Stomach smooth muscle (tissue), 2 donors: ENCODE measurements around the gene CORT.

ENCODE experiments used
- H3K27ac ChIP-seq: one replicate; pipeline ENCODE4 v1.7.0; 2013; ENCODE audit warnings: mild to moderate bottlenecking, low read length, inconsistent platforms
- H3K27me3 ChIP-seq, 2 donors: one replicate each; pipeline ENCODE4 v1.7.0; 2013; ENCODE audit warnings: low read length in 2 of 2; ENCODE audit not compliant: insufficient read depth in 2 of 2, control insufficient read depth in 1 of 2
- H3K36me3 ChIP-seq, 2 donors: one replicate each; pipeline ENCODE4 v1.7.0; 2013; ENCODE audit warnings: low read length in 2 of 2; ENCODE audit not compliant: control insufficient read depth in 2 of 2, insufficient read depth in 2 of 2
- H3K4me1 ChIP-seq: one replicate; pipeline ENCODE4 v1.7.0; 2013; ENCODE audit warnings: low read length; ENCODE audit not compliant: control insufficient read depth, insufficient read depth
- H3K4me3 ChIP-seq, 2 donors: one replicate each; pipeline ENCODE4 v1.7.0; 2013; ENCODE audit warnings: low read length in 2 of 2
- H3K9ac ChIP-seq, 2 donors: one replicate each; pipeline ENCODE4 v1.7.0; 2013; ENCODE audit warnings: low read length in 2 of 2, mild to moderate bottlenecking in 1 of 2
- H3K9me3 ChIP-seq, 2 donors: one replicate each; pipeline ENCODE4 v1.7.0; 2013; ENCODE audit warnings: low read length in 2 of 2; ENCODE audit not compliant: control insufficient read depth in 2 of 2
- donor health status: healthy.
- donor health status: Pancreatic carcinoma.

Gene CORT

DNA sequence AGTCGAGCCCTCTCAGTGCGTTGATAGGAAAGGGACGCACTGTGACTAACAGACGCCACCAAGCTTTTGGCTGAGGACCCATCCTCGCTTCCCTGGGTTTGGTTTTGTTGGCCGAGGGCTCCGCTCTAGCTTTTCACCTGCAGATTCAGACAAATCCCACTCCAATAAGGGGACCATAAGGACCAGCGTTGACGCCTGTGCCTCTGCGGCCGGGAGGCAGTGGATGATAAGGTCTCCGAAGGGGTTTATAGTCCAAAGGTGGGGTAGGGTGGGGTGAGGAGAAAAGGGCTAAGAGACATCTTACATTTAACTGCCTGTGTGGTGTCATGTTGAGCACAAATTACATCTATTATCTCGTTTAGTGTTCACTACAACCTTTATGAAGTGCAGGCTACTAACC is 25.7 kb downstream of the CORT start:
- H3K4me3 ChIP-seq, result peak overlapping the region; percentile 82 to 95
- H3K9me3 ChIP-seq, result no peaks in the 10 kb centered on the region
- no peak overlapping the region for H3K27ac ChIP-seq
- H3K9ac ChIP-seq, result peak overlapping the region; percentile 78 to 79
- peaks cover 23% of the 10 kb centered on the region for H3K4me1 ChIP-seq
- H3K27me3 ChIP-seq, result no peaks in the 10 kb centered on the region
- no peaks in the 10 kb centered on the region for H3K36me3 ChIP-seq

DNA sequence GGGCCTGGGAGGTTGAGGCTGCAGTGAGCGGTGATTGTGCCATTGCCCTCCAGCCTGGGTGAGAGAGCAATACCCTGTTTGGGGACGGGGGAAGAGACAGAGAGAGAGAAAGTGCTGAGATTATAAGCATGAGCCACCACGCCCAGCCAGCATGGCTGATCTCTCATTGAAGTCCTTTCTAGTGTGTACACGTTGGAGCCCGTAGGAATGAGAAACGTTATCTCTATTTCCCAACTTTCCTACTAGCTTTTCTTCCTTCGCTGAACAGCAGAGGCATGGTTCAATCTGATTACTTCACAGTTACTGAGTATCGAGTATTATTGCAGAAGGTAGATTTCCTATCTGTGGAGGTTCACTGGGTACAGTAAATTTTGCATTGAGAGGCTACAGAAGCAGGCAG is 29.5 kb downstream of the CORT start:
- no peaks in the 10 kb centered on the region for H3K27me3 ChIP-seq
- no peaks in the 10 kb centered on the region for H3K36me3 ChIP-seq
- no peak overlapping the region for H3K4me3 ChIP-seq
- H3K4me1 ChIP-seq, result peaks cover 16% of the 10 kb centered on the region
- H3K9me3 ChIP-seq, result no peaks in the 10 kb centered on the region
- H3K9ac ChIP-seq, result no peak overlapping the region
- H3K27ac ChIP-seq, result no peak overlapping the region

DNA sequence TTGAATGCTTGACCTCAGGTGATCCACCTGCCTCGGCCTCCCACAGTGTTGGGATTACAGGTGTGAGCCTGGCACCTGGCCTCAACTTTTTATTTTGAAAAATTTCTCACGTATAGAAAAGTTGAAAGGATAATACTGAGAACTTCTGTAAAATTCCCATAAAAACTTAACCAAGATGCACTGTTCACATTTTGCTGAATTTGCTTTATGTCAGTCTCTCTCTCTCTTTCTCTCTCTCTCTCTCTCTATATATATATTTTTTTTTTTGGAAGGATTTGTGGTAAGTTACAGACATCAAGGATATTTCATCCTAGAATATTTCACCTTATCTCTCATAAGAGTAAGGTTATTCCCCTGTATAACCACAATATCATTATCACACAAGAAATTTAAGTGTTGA is 30.8 kb downstream of the CORT start:
- Histone ChIP-seq H3K9me3 (no peaks in the 10 kb centered on the region), H3K36me3 (no peaks in the 10 kb centered on the region), H3K27me3 (no peaks in the 10 kb centered on the region), H3K4me1 (peaks cover 9% of the 10 kb centered on the region), H3K27ac (no peak overlapping the region), H3K9ac (no peak overlapping the region), H3K4me3 (no peak overlapping the region)

DNA sequence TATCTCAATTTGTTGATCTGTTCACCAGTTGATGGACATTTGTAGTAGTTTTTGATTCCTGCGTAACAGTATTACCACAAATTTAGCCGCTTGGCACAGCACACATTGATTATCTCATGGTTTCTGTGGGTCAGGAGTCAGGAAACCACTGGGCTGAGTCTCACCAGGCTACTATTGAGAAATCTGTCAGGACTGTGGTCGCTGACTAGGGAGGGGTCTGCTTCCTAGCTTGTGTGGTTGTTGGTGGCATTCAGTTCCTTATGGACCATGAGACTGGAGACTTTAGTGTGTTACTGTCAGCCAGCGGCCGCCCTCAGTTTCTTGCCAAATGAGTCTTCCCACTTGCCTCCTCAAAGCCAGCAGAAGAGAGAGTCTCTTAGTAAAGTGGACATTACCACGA is 34.7 kb downstream of the CORT start:
- H3K9me3 ChIP-seq, result no peaks in the 10 kb centered on the region
- H3K9ac ChIP-seq, result no peak overlapping the region
- peaks cover under 1% of the 10 kb centered on the region for H3K4me1 ChIP-seq
- H3K27ac ChIP-seq, result no peak overlapping the region
- no peak overlapping the region for H3K4me3 ChIP-seq
- H3K27me3 ChIP-seq, result no peaks in the 10 kb centered on the region
- H3K36me3 ChIP-seq, result peaks cover 0 to 2% of the 10 kb centered on the region in 2 donors

DNA sequence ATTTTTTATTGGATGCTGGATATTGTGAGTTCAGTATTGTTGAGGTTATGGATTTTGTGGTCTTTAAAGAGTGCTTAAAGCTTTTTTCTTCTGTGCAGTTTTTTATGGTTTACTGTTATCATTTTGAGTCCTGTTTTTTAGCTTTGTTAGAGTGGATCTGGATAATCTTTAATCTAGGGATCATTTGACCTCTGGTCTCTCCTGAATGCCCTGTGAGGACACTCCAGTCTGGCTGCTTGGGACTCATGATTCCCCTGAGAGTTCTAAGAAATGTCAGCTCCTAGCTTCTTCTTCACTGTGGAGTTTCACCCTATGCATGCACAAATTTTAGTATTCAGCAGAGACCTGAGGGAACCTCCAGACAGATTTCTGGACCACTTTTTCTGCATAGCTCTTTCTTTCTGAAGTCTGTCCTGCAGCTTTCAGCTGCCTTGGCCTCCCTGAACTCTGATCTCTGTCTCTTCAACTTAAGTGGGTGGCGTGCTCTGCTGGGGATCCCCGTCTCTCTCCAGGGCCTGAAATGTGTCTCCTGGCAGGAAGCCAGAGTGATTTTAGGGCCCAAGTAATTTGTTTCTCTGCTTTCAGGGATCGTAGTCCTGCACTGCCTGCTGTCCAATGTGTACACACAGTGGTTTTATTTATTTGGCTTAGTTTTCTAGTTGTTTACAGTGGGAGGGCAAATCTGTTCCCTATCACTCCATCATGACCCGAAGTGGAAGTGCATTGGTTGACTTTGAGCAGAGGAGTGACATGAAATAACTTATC is 39.6 kb downstream of the CORT start:
- Histone ChIP-seq H3K9ac (no peak overlapping the region), H3K9me3 (no peaks in the 10 kb centered on the region), H3K4me1 (peaks cover 10% of the 10 kb centered on the region), H3K36me3 (peaks cover 0 to 5% of the 10 kb centered on the region in 2 donors), H3K27me3 (no peaks in the 10 kb centered on the region), H3K4me3 (no peak overlapping the region), H3K27ac (no peak overlapping the region)

DNA sequence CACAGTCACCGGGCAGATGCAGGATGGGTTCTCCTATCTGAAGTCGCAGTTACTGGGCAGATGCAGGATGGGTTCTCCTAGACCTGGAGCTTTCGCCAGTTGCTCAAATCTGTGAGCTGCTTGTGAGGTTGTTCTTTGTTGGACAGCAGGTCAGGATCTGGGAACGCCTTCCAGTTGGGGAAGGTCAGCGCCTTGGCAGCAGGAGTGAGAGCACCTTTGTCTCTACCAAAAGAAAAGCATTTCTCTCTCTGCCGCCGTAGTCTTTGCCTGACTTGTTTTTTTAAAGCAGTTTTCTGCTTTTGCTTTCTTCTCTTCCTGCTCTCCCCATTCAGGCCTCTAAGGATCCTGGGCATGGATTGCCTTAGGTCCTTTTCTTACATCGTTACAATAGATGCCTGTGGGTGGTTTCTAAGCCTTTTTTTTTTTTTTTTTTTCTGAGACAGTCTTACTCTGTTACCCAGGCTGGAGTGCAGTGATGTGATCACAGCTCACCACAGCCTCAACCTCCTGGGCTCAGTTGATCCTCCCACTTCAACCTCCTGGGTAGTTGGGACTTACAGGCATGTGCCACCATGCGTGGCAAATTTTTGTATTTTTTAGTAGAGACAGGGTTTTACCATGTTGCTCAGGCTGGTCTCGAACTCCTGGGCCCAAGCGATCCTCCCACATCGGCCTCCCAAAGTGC is 40.6 kb downstream of the CORT start:
- Histone ChIP-seq H3K36me3 (peaks cover 0 to 5% of the 10 kb centered on the region in 2 donors), H3K4me1 (peaks cover 20% of the 10 kb centered on the region), H3K9ac (peak overlapping the region in 1 of 2 donors; percentile 36), H3K27me3 (no peaks in the 10 kb centered on the region), H3K27ac (no peak overlapping the region), H3K4me3 (no peak overlapping the region), H3K9me3 (no peaks in the 10 kb centered on the region)

DNA sequence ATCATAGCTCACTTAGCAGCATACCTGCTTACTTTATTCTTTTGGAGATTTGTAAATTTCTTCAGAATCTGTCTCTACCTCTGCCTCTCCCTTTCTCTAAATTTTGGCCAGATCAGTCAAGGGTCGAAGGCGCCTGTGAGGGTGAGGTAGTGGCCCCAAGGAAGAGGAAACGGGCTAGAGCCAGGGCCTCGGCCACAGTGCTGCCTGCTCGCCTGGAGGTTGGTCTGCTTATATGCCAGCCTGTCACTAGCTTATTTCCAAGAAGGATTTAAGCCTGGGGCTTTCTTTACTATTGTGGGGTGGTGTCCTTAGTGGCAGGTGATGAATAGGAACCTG is 44.6 kb downstream of the CORT start:
- Histone ChIP-seq H3K4me3 (no peak overlapping the region), H3K9ac (no peak overlapping the region), H3K36me3 (peaks cover 0 to 6% of the 10 kb centered on the region in 2 donors), H3K9me3 (no peaks in the 10 kb centered on the region), H3K4me1 (peaks cover 24% of the 10 kb centered on the region), H3K27ac (no peak overlapping the region), H3K27me3 (no peaks in the 10 kb centered on the region)

DNA sequence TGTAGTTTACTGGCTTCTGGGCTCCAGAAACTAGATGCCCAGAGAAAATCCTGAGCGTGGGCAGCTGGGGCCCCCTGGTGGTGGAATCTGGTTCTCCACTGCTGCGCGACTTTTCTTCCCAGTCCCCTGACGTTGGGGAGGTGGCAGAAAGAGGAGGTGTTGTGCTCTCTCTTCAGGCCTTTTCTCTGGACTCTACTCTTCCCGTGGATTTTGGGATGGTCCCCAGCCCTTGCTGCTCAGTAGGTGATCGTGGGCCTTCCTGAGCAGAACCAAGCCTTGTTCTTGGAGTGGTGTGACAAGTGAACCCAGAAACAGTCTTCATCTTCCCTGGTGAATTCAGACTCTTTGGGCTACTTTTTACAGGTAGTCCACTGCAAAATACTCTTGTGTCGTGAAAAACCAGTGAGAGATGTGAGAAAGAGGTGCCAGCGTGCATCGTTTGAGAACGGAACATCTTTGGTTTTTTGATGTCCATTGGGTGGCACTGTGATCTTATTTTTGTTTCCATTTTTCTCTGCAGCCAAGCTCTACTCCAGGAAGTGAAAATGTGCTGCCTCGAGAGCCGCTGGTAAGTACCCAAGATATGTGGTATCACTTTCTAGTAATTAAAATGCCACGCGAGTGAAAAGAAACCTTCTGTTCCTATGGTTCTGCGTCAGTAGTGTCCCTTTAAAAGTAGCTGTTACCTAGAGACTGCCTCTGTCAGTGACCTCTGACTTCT is 45.1 kb downstream of the CORT start:
- H3K27ac ChIP-seq, result no peak overlapping the region
- H3K4me3 ChIP-seq, result peak overlapping the region; percentile 64 to 65
- no peaks in the 10 kb centered on the region for H3K27me3 ChIP-seq

DNA sequence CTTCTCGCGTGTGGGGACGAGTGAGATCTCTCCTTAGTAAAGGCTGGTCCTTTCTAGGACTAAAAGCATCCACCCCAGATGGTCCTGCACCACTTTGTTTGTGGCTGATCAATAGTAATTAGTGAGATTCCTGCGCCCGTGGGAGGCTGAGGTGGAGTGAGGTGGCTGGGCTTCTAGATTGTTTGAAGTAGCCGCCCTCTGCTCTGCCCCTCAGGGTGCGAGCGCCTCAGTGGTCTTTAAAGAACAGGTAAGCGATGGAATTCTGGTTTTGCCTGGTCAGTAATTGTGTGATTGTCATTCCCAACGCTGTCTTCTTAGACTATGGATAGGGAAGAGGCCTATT is 45.6 kb downstream of the CORT start:
- H3K4me3 ChIP-seq, result peak overlapping the region; percentile 64 to 65
- H3K27me3 ChIP-seq, result no peaks in the 10 kb centered on the region
- no peaks in the 10 kb centered on the region for H3K9me3 ChIP-seq
- H3K9ac ChIP-seq, result peak overlapping the region; percentile 36 to 40
- no peak overlapping the region for H3K27ac ChIP-seq
- H3K4me1 ChIP-seq, result peaks cover 21% of the 10 kb centered on the region
- H3K36me3 ChIP-seq, result peaks cover 0 to 2% of the 10 kb centered on the region in 2 donors

More for the DNA sequence above, 45.1 kb downstream of the CORT start:
- Histone ChIP-seq H3K9me3 (no peaks in the 10 kb centered on the region), H3K9ac (peak overlapping the region; percentile 36 to 40), H3K36me3 (peaks cover 0 to 2% of the 10 kb centered on the region in 2 donors), H3K4me1 (peaks cover 21% of the 10 kb centered on the region)

DNA sequence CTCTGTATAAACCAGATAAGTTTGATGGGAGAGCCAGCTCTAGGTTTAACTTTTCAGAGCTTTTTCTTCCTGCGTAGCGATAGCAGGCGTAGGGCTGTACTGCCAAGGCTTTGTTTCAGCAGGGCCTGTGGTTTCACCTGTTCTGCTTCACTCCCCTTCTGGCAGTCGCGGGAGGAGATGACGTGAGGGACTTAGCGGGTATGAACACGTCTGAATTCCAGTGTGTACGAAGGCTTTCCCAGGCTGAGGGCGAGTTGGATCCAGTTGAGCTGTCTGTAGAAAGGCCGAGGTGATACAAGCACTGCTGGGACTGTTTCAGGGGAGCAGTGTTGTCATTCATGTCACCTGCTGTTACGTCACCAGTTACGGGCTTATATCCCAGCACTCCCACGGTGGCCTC is 46.1 kb downstream of the CORT start:
- Histone ChIP-seq H3K27ac (no peak overlapping the region), H3K4me1 (peaks cover 21% of the 10 kb centered on the region), H3K9me3 (no peaks in the 10 kb centered on the region), H3K36me3 (peaks cover 0 to 2% of the 10 kb centered on the region in 2 donors), H3K4me3 (no peak overlapping the region), H3K27me3 (no peaks in the 10 kb centered on the region), H3K9ac (no peak overlapping the region)
